ENCODE results near the gene NAXE.
"Not testable (repeated sequence)": the region's sequence is repeated elsewhere in the genome, so short reads cannot be mapped to it uniquely, and the experiment has no call there.

The NAXE gene

GRCh38 chr1:156594190-156594589 lies 2.6 kb downstream of the NAXE start:
- DNase-seq = no peak

GRCh38 chr1:156595016-156595415 lies 3.4 kb downstream of the NAXE start:
- no peak for DNase-seq

- DNase-seq = no peak
Measured at GRCh38 chr1:156596426-156596825, 4.8 kb downstream of the NAXE start.

GRCh38 chr1:156598125-156598524 lies 6.5 kb downstream of the NAXE start:
- no peak for DNase-seq

- no peak for DNase-seq
Measured at GRCh38 chr1:156598731-156599432, 7.3 kb downstream of the NAXE start.

GRCh38 chr1:156599811-156600210 lies 8.2 kb downstream of the NAXE start:
- DNase-seq = no peak

- no peak for DNase-seq
Measured at GRCh38 chr1:156600733-156601121, 9.2 kb downstream of the NAXE start.

- DNase-seq = peak; percentile 77 to 88
Measured at GRCh38 chr1:156601122-156601830, 9.7 kb downstream of the NAXE start, which contains the start of gene GPATCH4. GPATCH4 (minus strand) TSS chr1:156601479.

- no peak for DNase-seq
Measured at GRCh38 chr1:156601892-156602291, 10.3 kb downstream of the NAXE start.

- DNase-seq = no peak
Measured at GRCh38 chr1:156602557-156602993, 11.0 kb downstream of the NAXE start.

GRCh38 chr1:156607344-156607743 lies 15.8 kb downstream of the NAXE start:
- DNase-seq = not testable (repeated sequence)

GRCh38 chr1:156608036-156608674 lies 16.6 kb downstream of the NAXE start:
- DNase-seq = peak; percentile 64 to 81

- no peak for DNase-seq
Measured at GRCh38 chr1:156608981-156609380, 17.4 kb downstream of the NAXE start.

GRCh38 chr1:156610072-156610471 lies 18.5 kb downstream of the NAXE start:
- DNase-seq = not testable (repeated sequence)

- no peak for DNase-seq
Measured at GRCh38 chr1:156612666-156613065, 21.1 kb downstream of the NAXE start.

- no peak for DNase-seq
Measured at GRCh38 chr1:156615946-156616345, 24.4 kb downstream of the NAXE start.

- DNase-seq = peak; percentile 73 to 84
Measured at GRCh38 chr1:156616463-156616862, 24.9 kb downstream of the NAXE start.

- DNase-seq = peak; percentile 69 to 80
Measured at GRCh38 chr1:156618853-156619581, 27.4 kb downstream of the NAXE start, which contains the start of gene HAPLN2. HAPLN2 (plus strand) TSS chr1:156619415; CDS start chr1:156623491, 4,076 bp downstream.

- no peak for DNase-seq
Measured at GRCh38 chr1:156619582-156619955, 28.0 kb downstream of the NAXE start.

- no peak for DNase-seq
Measured at GRCh38 chr1:156622581-156623297, 31.2 kb downstream of the NAXE start.

- no peak for DNase-seq
Measured at GRCh38 chr1:156623946-156624813, 32.6 kb downstream of the NAXE start.

Data from hippocampal formation (tissue), 2 donors.